Right lung (tissue), 5 donors: ENCODE data around the gene ATP5ME. TPM values are rescaled to one million over a fixed set of nuclear protein-coding genes. Genes with fewer than 3 reads are reported as not detected.
"Not testable (repeated sequence)": the region's sequence is repeated elsewhere in the genome, so short reads cannot be mapped to it uniquely, and the experiment has no call there.

Experiments
- DNase-seq, 2 donors: peaks; one replicate each; pipeline ENCODE4 v3.0.0-alpha.2; 2013
- polyA plus RNA-seq, 5 donors: library from polyadenylated mRNA; unstranded; fragments of 120-200 nt; gene quantifications; one replicate each; pipeline versions ENCODE4 v1.2.1 to v1.2.3, GENCODE V29; 2013; ENCODE audit warnings: inconsistent platforms in 1 of 5, low replicate concordance in 1 of 5; ENCODE audit not compliant: insufficient read length in 5 of 5, insufficient read depth in 1 of 5

ATP5ME gene
- polyA plus RNA-seq, 5 donors: 174 to 273 (median 191) TPM

DNA sequence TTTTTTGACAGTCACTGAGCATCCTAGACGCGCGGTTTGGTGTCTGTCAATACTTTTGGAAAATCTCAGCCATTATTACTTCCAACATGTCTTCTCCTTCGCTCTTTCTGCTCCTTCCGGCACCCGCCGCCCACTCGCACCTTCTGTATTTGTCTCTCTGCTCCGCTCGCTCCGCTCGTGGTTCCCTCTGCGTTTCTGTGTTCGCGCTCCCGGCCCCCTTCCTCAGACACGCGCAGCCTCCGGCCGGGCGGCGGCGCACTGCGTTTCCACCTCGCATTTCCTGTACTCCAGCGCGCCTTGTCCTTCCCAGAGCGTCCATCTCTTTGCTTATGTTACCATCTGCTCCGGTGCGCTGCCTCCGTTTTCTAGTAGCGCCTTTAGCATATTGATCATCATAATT, 27.6 kb downstream of the ATP5ME start:
- no peak for DNase-seq

GRCh38 chr4:642366-642765, 31.7 kb downstream of the ATP5ME start:
- not testable (repeated sequence) for DNase-seq

DNA sequence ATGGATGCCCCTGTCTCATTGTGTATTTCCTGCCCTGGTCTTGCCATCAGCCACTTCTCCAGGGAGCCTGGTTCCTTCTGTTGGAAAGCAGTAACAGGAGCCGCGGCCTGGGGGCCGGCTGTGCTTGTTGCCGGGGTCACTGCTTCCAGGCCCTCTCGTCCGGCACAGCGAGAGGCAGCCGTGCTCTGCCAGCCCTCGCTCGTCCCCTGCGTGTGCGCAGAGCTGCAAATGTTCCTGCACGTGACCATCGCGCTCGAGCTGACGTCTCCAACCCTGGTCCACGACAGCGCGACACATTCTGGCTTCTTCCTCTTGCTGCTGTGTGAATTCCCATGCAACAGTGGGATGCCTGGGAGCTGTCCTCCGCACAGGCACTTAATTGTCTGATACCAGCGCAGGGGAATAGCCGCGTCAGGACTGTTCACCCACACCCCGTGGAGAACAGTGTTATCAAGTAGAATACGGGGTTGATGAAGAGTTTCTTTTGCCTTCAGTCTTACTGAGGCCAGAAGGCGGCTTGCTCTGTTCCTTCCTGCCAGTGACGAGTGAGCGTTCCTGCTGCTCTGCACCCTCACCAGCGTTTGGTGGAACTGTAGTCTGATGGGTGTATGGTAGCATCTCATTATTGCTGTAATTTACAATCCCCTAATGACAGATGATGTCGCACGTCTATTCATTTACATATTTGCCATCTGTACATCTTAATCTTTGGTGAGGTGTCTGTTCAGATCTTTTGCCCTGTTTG, 36.4 kb downstream of the ATP5ME start:
- no peak for DNase-seq

GRCh38 chr4:636628-637159, 37.4 kb downstream of the ATP5ME start:
- no peak for DNase-seq

GRCh38 chr4:635851-636627, 38.0 kb downstream of the ATP5ME start:
- DNase-seq: no peak

GRCh38 chr4:635066-635835, 38.8 kb downstream of the ATP5ME start:
- not testable (repeated sequence) for DNase-seq

- no peak for DNase-seq
These were observed 39.5 kb downstream of the ATP5ME start for GRCh38 chr4:634599-634985.

- DNase-seq: no peak
These were observed 40.0 kb downstream of the ATP5ME start for GRCh38 chr4:633976-634598.

GRCh38 chr4:633406-633805, 40.7 kb downstream of the ATP5ME start:
- DNase-seq: no peak

GRCh38 chr4:632926-633325, 41.1 kb downstream of the ATP5ME start:
- no peak for DNase-seq

DNA sequence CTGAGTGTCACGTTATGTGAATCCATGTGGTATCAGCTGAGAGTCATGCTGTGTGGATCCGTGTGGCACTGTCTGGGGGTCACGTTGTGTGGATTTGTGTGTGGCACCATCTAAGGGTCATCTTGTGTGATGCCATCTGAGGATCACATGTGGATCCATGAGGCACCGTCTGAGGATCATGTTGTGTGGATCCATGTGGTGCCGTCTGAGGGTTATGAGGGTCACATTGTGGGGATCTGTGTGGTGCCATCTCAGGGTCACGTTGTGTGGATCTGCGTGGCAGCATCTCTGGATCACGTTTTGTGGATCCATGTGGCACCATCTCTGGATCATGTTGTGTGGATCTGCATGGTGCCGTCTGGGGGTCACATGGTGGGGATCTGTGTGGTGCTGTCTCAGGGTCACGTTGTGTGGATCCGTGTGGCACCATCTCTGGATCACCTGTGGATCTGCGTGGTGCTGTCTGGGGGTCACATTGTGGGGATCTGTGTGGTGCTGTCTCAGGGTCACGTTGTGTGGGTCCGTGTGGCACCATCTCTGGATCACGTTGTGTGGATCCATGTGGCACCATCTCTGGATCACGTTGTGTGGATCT, 41.8 kb downstream of the ATP5ME start:
- no peak for DNase-seq

- no peak for DNase-seq
These were observed 43.4 kb downstream of the ATP5ME start for GRCh38 chr4:630656-631055.

DNA sequence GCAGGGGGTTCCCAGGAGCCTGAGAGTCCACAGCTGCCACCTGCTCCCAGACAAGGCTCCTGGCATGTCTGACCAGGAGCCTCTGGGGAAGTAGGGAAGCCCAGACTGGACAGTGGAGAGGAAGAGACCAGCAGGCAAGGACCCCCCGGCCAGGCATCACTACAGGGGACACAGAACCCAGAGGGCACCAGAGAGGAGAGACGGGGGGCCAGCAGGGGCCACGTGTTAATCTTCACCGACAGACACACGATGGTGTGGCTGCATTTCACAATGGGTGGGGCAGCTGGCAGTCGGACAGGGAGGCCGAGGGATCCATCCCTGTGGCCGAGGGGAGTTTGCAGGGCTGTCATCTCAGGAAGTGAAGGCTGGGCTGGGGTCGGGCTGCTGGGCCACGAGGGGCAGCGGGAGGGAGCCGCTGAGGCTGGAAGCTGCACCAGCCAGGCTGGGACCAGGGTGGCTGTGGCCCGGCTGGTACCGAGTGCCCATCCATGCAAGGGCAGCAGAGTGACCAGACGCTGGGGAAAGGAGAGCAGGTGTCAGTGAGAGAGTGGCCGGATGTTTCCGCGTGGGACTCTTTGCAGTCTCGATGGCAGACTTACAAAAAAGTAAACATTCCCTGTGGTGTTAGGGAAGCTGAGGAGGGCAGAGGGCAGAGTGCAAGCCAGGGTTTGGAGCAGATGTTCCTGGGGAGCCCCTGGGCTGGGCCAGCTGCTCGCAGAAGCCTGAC, 44.0 kb downstream of the ATP5ME start:
- no peak for DNase-seq

DNA sequence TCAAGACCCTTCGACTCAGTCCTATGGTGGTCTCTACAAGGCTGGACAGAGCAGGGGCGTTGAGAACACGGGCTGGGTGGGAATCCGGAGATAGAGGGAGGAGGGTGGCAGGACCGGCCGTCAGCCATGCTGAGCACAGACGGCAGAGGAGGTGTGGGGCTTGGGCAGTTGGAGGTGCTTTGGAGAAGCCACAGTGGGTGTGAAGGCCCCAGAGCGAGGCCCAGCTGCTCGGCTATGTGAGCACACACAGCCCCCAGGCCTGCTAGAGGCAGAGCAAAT, 44.5 kb downstream of the ATP5ME start:
- no peak for DNase-seq

DNA sequence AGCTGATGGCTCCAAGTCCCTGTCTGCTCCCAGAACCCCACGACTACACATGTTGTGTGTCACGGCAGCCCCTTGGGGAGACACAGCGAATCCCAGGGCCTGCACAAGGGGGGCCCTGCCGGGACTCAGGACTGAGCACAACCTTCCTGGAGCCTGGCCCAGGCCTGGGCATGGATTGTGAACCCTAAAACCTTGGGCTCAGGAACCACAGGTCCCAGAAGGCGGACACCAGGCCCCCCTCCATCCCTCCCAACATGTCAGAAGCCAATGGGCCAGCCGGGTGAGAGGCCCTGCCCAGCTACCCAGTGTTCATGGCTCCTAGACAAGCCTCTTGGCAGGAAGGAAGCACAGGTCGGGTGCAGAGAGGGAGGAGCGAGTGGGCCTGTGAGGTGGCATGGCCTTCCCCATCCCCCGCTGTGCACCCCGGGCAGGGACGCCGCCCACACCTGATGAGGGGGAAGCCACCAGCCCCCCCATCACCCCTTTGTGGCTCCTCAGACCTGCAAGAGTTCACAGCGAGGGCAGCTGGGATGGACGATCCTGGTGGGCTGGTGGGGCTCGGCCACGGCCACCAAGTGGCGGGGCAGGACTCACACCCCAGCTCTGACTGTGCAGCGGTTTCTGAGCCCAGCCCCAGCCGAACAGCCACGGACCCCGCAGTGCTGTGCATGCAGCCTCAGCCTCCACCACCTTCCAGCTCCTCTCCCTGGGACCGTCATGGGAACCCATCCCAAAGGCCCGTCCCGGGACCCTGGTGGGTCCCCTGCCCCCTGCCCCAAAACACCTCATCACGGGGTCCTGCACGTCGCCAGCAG, 45.0 kb downstream of the ATP5ME start:
- DNase-seq: no peak

DNA sequence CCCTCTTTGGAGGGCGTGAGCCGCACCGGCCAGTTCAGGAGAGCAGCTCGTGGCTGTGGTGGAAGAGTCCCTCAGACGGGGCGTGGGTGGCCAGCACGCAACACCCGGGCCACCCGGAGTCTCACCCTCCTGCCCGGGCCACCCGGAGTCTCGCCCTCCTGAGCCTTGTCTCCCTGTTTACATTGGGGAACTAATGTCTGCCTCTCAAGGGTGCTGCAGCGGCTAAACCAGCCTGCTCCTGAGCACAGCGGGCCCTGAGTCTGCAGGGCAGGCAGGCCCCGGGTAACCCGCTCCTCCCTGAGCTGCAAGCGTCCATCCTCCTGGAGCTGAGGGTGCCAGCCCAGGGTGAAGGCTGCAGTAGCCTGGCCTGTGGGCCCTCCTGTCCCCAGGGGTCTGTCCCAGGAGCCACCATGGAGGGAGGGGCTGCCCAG, 45.8 kb downstream of the ATP5ME start:
- no peak for DNase-seq

DNA sequence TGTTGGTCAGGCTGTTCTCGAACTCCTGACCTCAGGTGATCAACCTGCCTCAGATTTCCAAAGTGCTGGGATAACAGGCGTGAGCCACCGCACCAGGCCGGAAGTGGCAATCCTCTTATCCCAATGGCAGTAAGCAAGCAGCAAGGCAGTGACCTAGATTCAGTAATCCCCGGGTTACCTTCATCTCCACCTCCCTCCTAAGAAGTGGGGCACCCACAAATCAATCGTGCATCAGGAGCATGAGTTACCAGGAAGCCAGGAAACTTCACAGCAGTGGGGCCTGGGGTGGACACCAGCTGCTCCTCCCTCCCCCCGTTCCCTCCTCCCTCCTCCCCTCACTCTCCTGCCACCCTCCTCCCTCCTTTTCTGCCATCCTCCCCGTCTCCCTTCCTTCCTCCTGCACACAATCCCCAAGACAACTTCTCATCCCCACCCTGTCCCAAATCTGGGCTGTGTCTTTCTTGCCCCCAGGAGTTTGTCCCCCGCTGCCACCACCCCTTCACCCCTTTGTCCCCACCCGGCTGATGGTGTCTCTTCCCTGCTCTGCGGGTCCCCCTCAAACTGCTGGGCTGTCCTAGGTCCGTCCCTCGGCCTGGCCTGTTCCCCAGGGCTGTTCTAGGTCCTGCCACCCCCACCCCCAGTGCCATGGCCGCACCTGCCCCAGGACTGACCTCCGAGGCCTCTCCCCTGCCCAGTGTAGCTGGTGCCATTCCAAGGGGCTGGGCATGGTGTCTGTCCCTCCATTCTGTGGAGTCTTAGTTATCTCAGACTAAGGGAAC, 46.5 kb downstream of the ATP5ME start:
- no peak for DNase-seq

DNA sequence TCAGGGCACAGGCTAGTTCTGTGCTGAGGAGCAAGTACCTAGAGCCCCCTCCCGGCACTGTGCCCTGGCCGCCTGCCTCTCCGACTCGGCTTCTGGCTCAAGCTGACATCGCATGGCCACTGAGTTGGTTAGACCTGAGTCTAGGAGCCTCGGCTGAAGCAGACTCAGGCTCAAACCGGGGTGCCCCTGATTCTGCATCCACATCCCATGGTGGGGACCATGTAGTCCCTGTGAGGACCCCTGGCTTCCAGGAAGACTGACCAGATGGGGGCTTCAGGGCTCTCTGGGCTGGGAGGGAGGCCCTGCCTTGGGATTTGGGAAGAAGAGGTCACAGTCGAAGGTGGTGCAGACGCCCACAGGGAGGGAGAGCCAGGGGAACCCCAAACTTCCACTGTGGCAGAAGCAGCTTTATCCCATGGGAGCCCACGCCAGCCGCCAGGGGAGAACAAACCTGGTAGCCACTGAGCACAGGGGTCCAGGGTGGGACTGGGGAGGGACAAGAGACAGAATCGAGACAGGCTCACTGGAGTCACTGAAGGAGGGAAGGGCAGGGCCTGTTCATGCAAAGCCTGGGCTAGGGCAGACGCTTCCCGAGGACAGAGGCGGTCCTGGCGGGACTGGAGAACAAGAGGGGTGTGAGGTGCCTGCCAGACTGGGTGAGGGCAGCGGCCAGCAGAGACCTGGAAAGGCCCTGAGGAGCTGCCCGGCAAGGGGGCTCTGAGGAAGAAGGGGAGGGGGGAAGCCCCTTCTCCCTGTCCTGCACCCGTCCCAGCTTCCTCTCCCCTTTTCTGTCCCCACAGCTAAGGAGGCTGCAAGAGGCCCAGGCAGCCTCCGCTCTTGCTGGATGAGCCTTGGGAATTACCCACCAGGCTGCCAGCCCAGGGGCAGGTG, 47.6 kb downstream of the ATP5ME start:
- DNase-seq: no peak
